Left ventricle myocardium inferior (tissue), 1 donor: ENCODE measurements around the gene PLA2G4C. TPM values are rescaled to one million over a fixed set of nuclear protein-coding genes. Genes with fewer than 3 reads are reported as not detected.

Experiments
- DNase-seq: peaks from one replicate; pipeline ENCODE4 v3.0.0-alpha.2; 2020
- H3K27ac ChIP-seq: fragments of 200-600 bp; replicated peaks from 2 replicates; pipeline ENCODE4 v1.8.0; 2021
- H3K27me3 ChIP-seq: fragments of 200-600 bp; 2 replicates; pipeline ENCODE4 v1.8.0; 2021; ENCODE audit warnings: low read depth
- H3K36me3 ChIP-seq: fragments of 200-600 bp; 2 replicates; pipeline ENCODE4 v1.8.0; 2021
- H3K4me1 ChIP-seq: fragments of 200-600 bp; 2 replicates; pipeline ENCODE4 v1.8.0; 2021
- H3K4me3 ChIP-seq: fragments of 200-600 bp; 2 replicates; pipeline ENCODE4 v1.8.0; 2021; ENCODE audit warnings: mild to moderate bottlenecking, moderate library complexity
- H3K9me3 ChIP-seq: fragments of 200-600 bp; replicated peaks from 2 replicates; pipeline ENCODE4 v1.8.0; 2021
- intact Hi-C: fragments of 100-400 bp; cut with micrococcal nuclease; formaldehyde crosslinking; loops from one replicate; pipeline ENCODE4 v1.11.0; 2022
- total RNA-seq: library from RNA; stranded (reverse); fragmentation: NEBNext Ultra II Directional; extraction: Animal tissue kit (Norgen Biotek cat#: 25700); gene quantifications from one replicate; pipeline ENCODE4 v1.2.1, GENCODE V29; 2021
- TF ChIP-seq, protein P1 (sequence below): fragments of 200-600 bp; IDR thresholded peaks from 2 replicates; pipeline ENCODE4 v1.8.0; 2021; ENCODE audit warnings: antibody characterized with exemption, mild to moderate bottlenecking, borderline replicate concordance
- donor health status: DM: no; HTN: yes; CAD: no; lungs with severe emphysema.

The PLA2G4C gene
- total RNA-seq, 1 donor from 2014 or later: 35.3 TPM

DNA sequence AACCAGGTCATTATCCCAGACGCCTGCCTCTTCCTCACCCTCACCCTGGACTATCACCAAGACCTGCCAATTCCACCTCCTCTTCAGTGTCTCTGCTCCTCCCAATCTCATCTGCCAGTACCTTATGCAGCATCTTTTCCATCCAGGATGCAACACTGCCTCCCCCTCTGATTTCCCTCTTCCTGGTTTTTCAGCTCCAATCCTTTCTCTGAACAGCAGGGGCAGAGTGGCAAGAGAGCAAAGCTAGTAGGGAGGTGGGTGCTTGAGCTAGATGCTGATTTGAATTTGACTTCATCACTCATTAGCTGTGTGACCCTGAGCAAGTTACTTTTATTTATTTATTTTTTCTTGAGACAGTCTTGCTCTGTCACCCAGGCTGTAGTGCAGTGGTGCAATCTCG, 41.2 kb downstream of the PLA2G4C start:
- peaks cover 68% of the 10 kb centered on the region for H3K36me3 ChIP-seq
- TF ChIP-seq, protein P1, sequence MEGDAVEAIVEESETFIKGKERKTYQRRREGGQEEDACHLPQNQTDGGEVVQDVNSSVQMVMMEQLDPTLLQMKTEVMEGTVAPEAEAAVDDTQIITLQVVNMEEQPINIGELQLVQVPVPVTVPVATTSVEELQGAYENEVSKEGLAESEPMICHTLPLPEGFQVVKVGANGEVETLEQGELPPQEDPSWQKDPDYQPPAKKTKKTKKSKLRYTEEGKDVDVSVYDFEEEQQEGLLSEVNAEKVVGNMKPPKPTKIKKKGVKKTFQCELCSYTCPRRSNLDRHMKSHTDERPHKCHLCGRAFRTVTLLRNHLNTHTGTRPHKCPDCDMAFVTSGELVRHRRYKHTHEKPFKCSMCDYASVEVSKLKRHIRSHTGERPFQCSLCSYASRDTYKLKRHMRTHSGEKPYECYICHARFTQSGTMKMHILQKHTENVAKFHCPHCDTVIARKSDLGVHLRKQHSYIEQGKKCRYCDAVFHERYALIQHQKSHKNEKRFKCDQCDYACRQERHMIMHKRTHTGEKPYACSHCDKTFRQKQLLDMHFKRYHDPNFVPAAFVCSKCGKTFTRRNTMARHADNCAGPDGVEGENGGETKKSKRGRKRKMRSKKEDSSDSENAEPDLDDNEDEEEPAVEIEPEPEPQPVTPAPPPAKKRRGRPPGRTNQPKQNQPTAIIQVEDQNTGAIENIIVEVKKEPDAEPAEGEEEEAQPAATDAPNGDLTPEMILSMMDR: no peak
- no peaks in the 10 kb centered on the region for H3K4me1 ChIP-seq
- no peak overlapping the region for H3K4me3 ChIP-seq
- no peaks in the 10 kb centered on the region for H3K9me3 ChIP-seq
- no peak for DNase-seq
- no peak overlapping the region for H3K27ac ChIP-seq
- no peaks in the 10 kb centered on the region for H3K27me3 ChIP-seq
- intact Hi-C loops: no loop called here

DNA sequence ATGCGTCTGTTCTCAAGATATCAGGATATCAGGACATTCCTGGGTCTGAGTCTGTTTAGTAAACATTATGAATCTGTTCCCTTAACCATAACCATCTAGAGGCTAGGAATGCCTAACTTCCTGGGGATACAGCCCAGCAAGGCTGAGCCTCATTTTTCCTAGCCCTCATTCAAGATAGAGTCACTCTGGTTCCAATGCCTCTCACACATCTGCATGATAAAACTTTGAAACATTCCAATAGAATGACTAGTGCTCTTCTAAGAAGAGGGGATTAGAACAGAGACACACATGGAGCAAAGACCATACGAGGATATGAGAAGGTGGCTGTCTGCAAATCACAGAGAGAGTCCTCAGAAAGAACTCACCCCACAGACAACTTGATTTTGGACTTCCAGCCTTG, 46.1 kb downstream of the PLA2G4C start:
- peaks cover 61% of the 10 kb centered on the region for H3K36me3 ChIP-seq
- H3K4me1 ChIP-seq: no peaks in the 10 kb centered on the region
- intact Hi-C loops: no loop called here
- no peak overlapping the region for H3K4me3 ChIP-seq
- TF ChIP-seq, protein P1: no peak
- H3K27ac ChIP-seq: no peak overlapping the region
- H3K27me3 ChIP-seq: no peaks in the 10 kb centered on the region
- H3K9me3 ChIP-seq: no peaks in the 10 kb centered on the region
- no peak for DNase-seq

DNA sequence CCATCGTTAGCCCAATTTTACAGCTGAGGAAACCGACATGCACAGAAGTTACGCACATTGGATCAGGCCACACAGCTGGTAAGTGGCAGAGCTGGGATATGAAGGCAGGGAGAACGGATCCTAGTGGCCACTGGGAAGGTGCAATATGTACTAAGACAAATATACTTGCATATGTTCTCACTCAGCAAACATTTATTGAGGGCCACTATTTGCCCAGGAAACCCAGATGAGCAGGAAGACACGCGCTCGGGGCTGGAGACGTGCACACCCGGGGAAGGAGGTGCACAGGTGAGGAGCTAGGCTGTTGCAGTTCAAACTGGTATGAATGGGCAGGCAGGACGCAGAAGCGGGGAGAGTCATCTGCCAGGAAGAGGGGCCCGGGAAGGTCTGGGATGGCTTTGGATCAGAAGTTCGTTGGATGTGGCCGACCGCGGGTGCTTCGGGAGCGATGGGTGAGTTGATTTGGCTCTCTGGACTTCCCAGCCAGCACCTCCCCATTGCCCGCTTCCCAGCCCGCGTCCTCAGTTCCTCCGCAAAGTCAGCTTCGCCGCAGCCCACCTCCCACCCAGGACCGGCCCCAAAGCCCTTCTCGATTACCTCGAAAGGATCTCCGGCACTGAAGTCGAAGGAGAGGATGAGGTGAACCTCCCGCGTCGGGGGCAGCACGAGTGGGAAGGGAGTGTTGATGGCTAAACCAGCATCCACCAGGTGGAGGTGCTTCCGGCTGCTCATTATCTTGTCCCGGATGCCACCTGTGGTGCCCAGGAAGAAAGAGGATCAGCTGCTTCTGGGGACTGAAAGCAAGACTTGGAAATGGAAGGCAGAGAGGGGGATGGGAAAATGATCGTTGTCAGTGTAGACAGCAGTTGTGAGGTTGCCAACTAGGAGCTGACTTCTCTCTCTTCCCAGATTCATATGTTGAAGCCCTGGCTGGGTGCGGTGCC, 48.9 kb downstream of the PLA2G4C start:
- H3K4me1 ChIP-seq: no peaks in the 10 kb centered on the region
- H3K27me3 ChIP-seq: no peaks in the 10 kb centered on the region
- TF ChIP-seq, protein P1: no peak
- H3K9me3 ChIP-seq: no peaks in the 10 kb centered on the region
- intact Hi-C loops: no loop called here
- peaks cover 47% of the 10 kb centered on the region for H3K36me3 ChIP-seq
- no peak overlapping the region for H3K4me3 ChIP-seq
- DNase-seq: no peak
- no peak overlapping the region for H3K27ac ChIP-seq

DNA sequence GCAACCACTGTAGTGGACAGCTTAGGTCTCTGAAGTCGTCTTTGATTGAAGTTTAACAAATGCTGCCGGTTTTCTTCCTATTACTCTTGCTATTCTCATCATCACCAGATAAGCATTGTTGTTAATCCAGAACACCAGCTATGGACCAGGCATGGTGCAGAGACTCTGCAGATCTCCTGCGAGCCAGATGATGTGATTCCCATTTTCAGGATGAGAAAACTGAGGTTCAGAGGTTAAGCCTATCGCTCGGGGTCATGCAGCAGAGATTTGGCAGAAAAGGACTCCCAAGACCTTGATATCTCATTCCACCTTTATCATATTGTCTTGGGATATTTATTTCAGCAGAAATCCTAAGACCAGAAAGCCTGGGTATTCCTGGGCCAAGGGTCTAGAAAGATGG, 50.2 kb downstream of the PLA2G4C start:
- intact Hi-C loops: no loop called here
- Histone ChIP-seq H3K27ac (no peak overlapping the region), H3K36me3 (peaks cover 43% of the 10 kb centered on the region), H3K4me1 (no peaks in the 10 kb centered on the region), H3K9me3 (no peaks in the 10 kb centered on the region), H3K27me3 (no peaks in the 10 kb centered on the region), H3K4me3 (no peak overlapping the region)
- DNase-seq: no peak
- TF ChIP-seq, protein P1: no peak

GRCh38 chr19:48059331-48059730, 51.3 kb downstream of the PLA2G4C start:
- Histone ChIP-seq H3K27me3 (no peaks in the 10 kb centered on the region), H3K9me3 (no peaks in the 10 kb centered on the region), H3K27ac (no peak overlapping the region), H3K36me3 (peaks cover 46% of the 10 kb centered on the region), H3K4me3 (no peak overlapping the region), H3K4me1 (no peaks in the 10 kb centered on the region)
- TF ChIP-seq, protein P1: no peak
- no peak for DNase-seq
- intact Hi-C loops: no loop called here
